Prostate gland (tissue), 2 donors: ENCODE measurements around the gene GLRA2.

Experiments used
- POLR2A ChIP-seq: fragments of 450-650 bp; IDR thresholded peaks from one replicate; pipeline ENCODE4 v1.6.1; 2016; ENCODE audit warnings: antibody characterized with exemption, mild to moderate bottlenecking
- POLR2AphosphoS5 ChIP-seq: sonication (generic); formaldehyde crosslinking; IDR thresholded peaks from one replicate; pipeline ENCODE4 v1.6.1; 2017; ENCODE audit warnings: antibody characterized with exemption
- TF ChIP-seq, protein P1 (sequence below), 4 experiments: fragments of 200-600 bp in 2 of 4; fragments of 450-650 bp in 2 of 4; sonication (generic) in 2 of 4; IDR thresholded peaks; 1 replicate in 3 of 4; 2 replicates in 1 of 4; pipeline ENCODE4 v1.5.1; 2016 to 2019; ENCODE audit warnings: antibody characterized with exemption in 4 of 4, mild to moderate bottlenecking in 2 of 4, moderate library complexity in 2 of 4

DNA sequence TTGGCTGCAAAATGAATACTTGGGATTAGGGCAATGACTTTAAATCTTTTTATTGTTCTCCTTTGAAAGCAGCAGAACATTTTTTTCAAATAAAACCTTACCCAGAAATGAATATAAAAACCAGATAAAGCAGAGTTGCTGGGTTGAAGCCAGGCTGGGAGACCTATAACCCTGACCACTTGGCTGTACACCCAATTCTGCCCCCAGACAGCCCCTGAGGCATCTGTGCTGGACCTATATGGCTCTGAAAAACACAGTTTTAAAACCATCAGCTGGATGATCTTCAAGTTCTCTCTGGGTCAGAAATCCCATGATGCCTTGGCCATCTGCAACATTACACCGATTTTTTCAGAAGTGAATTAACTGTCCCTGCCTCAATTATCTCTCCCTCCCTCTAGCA lies 23.7 kb upstream of the GLRA2 start:
- TF ChIP-seq, protein P1, sequence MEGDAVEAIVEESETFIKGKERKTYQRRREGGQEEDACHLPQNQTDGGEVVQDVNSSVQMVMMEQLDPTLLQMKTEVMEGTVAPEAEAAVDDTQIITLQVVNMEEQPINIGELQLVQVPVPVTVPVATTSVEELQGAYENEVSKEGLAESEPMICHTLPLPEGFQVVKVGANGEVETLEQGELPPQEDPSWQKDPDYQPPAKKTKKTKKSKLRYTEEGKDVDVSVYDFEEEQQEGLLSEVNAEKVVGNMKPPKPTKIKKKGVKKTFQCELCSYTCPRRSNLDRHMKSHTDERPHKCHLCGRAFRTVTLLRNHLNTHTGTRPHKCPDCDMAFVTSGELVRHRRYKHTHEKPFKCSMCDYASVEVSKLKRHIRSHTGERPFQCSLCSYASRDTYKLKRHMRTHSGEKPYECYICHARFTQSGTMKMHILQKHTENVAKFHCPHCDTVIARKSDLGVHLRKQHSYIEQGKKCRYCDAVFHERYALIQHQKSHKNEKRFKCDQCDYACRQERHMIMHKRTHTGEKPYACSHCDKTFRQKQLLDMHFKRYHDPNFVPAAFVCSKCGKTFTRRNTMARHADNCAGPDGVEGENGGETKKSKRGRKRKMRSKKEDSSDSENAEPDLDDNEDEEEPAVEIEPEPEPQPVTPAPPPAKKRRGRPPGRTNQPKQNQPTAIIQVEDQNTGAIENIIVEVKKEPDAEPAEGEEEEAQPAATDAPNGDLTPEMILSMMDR (IDR thresholded peaks at IDR 0.05), result no peak
- no peak for TF ChIP-seq POLR2A
- TF ChIP-seq POLR2AphosphoS5, result no peak
